Measurements from ENCODE around the gene FGF5.

GRCh38 chr4:80334568-80334967 is 68.1 kb downstream of the FGF5 start:
- TF ChIP-seq CTCF (IDR thresholded peaks at IDR 0.05 in 4 of 5, conservative IDR thresholded peaks at IDR 0.05 in 1 of 5) (no peak), POLR2A (IDR thresholded peaks at IDR 0.05) (no peak)

Data from gastrocnemius medialis (tissue), 4 donors.